ENCODE measurements around the gene INS.
"Not testable (repeated sequence)": the region's sequence is repeated elsewhere in the genome, so short reads cannot be mapped to it uniquely, and the experiment has no call there.

Gene INS

DNA sequence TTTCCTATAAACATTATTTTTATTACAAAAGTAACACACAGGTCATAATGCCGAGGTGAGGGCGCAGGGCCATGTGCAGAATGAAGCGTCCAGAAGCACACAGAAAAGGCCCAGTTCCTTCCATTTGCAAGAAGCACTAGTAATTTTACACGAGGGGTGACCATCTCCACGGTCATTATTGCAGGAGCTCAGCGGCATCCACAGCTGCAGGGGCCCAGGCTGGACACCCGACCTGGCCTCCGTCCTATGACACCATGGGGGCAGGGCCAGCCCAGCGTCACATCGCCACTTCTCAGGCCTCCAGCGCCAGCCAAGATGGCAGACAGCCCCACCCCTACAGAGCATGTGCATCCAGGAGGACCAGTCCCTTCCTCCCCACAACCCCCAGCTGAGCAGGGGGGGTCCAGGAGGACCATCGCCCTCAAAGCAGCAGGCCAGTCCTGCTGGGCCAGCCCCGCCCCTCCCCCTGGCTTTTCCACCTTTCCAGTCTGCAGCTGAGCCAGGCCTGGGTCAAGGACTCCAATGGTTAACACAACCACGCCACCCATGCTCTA, 25.3 kb downstream of the INS start:
- DNase-seq = no peak

- no peak for DNase-seq
These were observed 25.9 kb downstream of the INS start for GRCh38 chr11:2135018-2135569.

DNA sequence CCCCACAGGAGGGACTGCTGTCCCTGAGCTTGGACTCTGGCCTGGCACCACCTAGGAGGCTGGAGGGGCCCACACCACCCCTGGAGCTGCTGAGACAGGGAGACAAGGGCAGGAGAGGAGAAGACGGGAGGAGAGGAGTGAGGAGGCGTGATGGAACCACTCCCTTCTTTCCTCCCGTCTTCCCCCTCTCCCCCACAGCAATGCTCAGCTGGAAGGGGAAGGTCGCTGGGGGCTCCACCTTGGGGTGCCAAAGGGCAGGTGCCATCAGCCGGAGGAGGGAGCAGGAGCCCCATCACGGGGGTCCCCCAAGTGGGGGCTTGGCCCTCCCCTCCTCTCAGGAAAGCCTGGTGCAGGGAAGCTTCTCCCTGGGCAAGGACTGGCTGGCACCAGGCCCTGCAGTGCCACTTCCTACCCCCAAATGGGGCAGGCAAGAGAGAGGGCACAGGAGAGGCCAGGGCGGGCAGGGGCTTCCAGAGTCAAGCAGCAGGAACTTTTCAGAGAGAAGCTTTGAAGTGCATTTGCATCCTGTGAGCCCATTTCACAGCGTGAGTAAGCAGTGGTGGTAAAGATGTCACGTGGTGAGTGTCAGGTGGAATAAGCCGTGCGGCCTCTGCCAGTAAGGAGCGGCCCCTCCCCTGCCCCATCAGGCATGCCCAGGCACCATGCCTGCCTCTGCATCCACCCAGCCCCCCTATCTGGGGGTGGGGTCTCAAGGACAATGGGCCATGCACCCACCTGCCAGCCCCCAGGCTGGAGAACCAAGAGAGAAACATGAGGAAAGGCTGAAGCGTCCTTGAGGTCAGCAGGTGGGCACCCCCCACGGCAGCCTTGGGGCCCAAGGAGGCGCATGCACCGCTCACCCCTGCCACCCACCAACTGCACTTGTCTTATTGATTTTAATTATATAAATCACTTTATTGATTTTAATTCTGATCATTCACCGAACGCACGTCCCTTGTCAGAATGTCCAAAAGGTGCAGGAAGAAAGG, 26.7 kb downstream of the INS start:
- no peak for DNase-seq

GRCh38 chr11:2133241-2134021, 27.6 kb downstream of the INS start:
- no peak for DNase-seq

- DNase-seq = no peak
These were observed 28.2 kb downstream of the INS start for GRCh38 chr11:2132874-2133240.

DNA sequence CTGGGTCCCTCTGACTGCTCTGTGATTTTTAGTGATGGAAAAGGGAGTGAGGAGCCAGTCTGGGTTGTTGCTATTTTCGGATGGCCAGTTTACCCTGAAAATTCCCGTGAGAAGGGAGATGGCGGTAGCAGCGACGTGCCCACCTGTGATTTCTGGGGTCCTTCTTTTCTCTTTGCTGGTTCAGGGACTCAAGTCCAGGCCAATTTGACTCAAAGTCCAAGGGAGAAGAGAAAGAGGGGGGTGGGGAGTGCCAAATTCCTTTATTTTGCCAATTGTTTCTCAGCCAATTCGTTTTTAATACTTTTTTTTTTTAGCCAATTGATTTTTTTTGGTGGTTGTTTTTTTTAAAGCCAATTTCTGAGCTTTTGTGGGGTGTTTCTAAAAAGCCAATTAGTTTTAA, 28.8 kb downstream of the INS start:
- no peak for DNase-seq

DNA sequence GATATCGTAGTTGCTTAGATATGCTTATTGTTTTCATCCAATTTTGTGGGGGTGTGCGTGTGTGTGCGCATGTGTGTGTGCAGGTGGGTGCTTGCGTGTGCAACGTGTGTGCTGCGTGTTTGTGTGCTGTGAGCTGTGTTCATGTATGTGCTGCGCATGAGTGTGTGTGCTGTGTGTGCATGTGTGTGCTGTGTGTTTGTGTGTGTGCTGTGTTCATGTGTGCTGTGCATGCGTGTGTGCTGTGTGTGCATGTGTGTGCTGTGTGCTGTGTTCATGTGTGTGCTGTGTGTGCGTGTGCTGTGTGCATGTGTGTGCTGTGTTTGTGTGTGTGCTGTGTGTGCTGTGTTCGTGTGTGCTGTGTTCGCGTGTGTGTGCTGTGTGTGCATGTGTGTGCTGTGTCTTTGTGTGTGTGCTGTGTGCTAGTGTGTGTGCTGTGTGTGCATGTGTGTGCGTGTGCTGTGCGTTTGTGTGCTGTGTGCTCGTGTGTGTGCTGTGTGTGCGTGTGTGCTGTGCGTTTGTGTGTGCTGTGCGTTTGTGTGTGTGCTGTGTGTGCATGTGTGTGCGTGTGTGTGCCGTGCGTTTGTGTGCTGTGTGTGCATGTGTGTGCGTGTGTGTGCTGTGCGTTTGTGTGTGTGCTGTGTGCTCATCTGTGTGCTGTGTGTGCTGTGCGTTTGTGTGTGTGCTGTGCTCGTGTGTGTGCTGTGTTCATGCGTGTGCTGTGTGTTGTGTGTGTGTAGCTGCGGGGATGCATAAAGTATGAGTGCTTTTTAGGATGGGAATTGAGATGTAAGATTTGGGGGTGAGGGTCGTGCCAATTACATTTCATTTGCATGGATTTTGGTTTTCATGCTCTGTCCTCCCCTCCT, 29.4 kb downstream of the INS start:
- no peak for DNase-seq

DNA sequence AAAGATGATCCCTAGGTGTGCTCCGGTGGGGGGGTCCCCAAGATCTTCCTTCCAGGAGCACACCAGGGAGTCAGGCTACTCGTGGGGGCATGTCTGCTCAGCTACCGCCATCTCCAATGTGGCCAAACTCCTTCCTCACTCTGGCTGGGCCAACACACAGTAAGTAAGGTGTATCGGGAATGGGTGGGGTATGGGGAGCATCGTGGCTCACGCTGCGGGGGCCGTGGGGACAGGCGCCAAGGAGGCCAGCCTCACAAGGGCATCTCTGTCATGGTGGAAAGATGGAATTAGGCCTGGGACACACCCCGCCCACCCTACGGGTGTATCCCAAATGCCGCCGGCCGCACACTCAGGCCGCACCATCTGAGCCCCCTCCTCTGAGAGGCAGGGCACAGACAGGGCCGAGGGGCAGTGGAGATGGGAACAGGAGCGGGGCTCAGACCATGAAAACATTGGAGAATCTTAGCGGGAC, 30.1 kb downstream of the INS start:
- no peak for DNase-seq

DNA sequence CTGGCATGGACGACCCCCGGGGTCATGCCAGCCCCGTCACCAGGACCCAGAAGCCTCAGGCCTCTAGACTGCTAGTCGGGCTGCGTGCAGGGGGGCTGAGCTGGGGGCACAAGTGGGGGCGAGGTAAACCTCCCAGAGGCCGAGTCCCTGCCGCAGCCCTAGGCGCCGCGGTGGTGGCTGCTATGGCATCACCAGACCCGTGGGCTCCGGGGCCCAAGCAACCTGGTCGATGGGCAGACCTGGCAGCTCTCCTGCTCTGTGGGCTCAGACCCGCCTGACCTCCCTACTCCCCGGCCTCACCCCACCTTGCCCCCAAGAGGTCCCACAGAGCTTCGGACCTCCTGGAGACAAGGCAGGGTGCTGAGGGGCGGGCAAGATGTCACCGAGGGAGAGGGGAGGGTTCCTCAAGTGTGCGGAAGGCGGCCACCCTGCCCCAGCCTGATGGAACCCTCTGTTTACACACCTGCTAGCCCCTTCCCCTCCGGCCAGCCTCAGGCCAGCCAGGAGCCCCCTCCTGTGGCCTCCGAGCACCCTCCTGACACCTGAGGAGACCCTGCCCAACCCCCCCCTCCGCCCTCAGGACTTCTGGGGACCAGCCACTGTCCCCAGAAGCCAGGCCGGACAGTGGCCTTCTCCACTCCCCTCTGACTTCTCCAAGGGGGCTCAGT, 31.2 kb downstream of the INS start:
- no peak for DNase-seq

- no peak for DNase-seq
These were observed 31.7 kb downstream of the INS start for GRCh38 chr11:2129308-2129698.

GRCh38 chr11:2128511-2129307, 32.3 kb downstream of the INS start:
- DNase-seq = no peak

- DNase-seq = no peak
These were observed 32.9 kb downstream of the INS start for GRCh38 chr11:2128130-2128510.

DNA sequence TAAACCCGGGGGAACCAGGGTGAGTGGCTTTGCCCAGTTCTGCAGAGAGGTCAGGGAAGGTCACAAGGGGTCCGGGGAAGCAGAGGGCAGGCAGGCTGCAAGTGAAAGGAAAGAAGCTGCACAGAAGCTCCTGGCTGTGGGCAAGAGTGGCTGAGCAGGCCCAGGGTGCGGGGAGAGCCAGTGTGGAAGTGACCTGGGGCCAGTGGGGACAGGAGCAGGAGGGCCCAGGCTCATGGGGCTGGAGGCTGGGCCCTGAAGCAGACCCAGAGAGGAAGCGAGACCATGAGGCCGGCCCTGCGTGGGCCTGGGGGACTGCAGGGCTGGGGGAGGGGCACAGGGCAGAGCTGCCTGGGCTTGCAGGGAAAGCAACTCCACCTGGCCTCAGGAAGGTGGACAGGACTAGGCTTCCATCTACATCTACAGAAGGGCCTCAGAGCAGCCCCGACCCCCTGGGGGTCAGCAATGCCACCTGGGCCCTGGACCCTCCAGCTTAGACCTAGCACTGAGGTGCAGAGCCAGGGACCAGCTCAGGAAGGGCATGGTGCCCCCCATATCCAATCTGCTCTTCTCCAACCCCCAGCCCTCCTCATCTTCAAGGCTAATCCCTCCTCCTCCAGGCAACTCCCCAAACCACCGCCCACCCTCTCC, 33.4 kb downstream of the INS start:
- DNase-seq = no peak

- no peak for DNase-seq
These were observed 34.4 kb downstream of the INS start for GRCh38 chr11:2126520-2127085.

DNA sequence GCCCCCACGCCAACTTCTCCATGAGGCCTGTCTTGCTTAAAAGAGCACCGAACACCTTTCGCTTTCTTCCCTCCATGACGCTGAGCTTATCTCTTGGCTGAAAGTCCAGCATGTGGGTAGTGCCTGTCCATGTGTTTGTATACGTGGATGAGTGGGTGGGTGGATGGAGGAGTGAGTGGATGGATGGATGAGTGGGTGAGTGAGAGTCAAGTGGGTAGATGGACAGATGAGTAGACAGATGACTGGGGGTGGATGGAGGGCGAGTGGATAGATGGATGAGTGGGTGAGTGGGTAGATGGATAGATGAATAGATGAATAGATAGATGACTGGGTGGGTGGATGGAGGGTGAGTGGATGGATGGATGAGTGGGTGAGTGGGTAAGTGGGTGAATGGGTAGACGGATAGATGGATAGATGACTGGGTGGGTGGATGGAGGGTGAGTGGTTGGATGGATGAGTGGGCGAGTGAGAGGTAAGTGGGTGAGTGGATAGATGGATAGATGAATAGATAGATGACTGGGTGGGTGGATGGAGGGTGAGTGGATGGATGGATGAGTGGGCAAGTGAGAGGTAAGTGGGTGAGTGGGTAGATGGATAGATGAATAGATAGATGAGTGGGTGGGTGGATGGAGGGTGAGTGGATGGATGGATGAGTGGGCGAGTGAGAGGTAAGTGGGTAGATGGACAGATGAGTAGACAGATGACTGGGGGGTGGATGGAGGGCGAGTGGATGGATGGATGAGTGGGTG, 36.1 kb downstream of the INS start:
- not testable (repeated sequence) for DNase-seq

GRCh38 chr11:2123628-2123960, 37.4 kb downstream of the INS start:
- no peak for DNase-seq

DNA sequence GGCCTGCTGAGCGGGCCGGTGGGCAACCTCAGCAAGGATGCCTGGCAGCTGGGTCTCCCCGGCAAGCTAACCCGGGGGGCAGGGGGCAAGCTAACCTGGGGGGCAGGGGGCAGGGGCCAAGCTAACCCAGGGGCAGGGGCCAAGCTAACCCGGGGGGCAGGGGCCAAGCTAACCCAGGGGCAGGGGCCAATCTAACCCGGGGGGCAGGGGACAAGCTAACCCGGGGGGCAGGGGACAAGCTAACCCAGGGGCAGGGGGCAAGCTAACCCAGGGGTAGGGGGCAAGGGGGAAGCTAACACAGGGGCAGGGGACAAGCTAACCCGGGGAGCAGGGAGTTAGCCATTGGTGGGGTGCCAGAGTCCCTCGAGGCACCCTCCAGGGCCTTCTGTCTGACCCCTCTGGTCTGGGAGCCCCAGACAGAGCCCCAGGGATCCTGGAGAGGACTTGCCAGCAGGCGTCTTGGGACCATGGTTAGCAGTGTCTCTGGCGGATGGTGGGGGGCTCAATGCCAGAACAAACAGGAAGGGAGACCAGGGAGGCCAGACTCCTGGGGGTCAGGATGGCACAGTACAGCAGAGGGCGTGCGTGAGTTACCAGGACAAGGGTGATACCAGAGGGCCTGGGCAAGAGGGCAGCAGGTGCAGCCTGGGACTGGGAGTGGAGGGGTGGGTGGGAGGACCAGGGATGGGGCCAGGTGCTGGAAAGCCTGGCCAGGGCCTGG, 37.9 kb downstream of the INS start:
- no peak for DNase-seq
